ENCODE measurements around the gene SKIL. TPM values are rescaled to one million over a fixed set of nuclear protein-coding genes. Genes with fewer than 3 reads are reported as not detected.
A peak's percentile ranks its signal among the peaks of the same experiment; 100 is the strongest.

The SKIL gene
- total RNA-seq, 1 experiment from 2014 or later = 96.4 TPM

GRCh38 chr3:170428095-170428494 is 70.6 kb downstream of the SKIL start:
- H3K9me3 ChIP-seq (replicated peaks) = no peaks in the 10 kb centered on the region
- no peak overlapping the region for H3K4me3 ChIP-seq
- H3K27me3 ChIP-seq = no peaks in the 10 kb centered on the region
- H3K4me1 ChIP-seq = peaks cover 24% of the 10 kb centered on the region
- no peaks in the 10 kb centered on the region for H3K36me3 ChIP-seq
- no peak for DNase-seq
- no peak overlapping the region for H3K27ac ChIP-seq

GRCh38 chr3:170429050-170429449 is 71.5 kb downstream of the SKIL start:
- Histone ChIP-seq H3K4me3 (no peak overlapping the region), H3K9me3 (replicated peaks) (no peaks in the 10 kb centered on the region), H3K4me1 (peaks cover 24% of the 10 kb centered on the region), H3K27ac (no peak overlapping the region), H3K36me3 (no peaks in the 10 kb centered on the region), H3K27me3 (no peaks in the 10 kb centered on the region)
- peak; percentile 21 to 63 for DNase-seq

DNA sequence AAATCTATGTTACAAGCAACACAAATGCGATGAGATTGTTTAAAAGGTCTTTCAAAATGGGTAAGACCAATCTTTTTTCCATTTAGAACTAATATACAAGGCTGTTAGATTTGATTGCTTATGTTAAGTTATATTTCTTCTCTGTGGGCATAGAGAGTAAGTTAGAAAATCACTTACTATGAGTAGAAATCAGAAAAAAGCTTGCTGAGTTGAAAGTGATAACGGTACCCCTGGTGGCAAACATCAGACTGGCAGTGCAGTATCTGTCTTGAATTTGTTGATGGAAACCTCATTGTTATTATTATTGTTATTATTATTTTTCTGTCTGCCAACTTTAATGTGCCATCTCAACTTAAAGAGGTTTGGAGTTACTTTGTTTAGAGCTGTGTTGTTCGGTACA is 73.5 kb downstream of the SKIL start:
- Histone ChIP-seq H3K27ac (no peak overlapping the region), H3K36me3 (no peaks in the 10 kb centered on the region), H3K4me3 (no peak overlapping the region), H3K4me1 (peaks cover 15% of the 10 kb centered on the region), H3K9me3 (replicated peaks) (no peaks in the 10 kb centered on the region), H3K27me3 (no peaks in the 10 kb centered on the region)
- no peak for DNase-seq

DNA sequence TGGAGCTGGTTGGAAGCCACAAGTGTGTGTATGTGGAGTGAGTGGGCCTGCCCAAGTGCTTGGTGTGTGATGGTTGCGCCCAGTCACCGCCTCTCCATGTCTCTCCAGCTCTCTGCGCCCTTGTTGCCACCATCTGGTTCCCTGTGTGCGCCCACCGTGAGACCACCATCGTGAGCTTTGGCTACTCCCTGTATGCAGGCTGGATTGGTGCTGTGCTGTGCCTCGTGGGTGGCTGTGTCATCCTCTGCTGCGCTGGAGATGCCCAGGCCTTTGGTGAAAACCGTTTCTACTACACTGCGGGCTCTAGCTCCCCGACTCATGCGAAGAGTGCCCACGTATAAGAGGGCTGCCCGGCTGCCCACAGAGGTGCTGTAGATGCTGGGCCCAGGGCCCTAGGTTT is 74.9 kb downstream of the SKIL start:
- Histone ChIP-seq H3K36me3 (no peaks in the 10 kb centered on the region), H3K27me3 (no peaks in the 10 kb centered on the region), H3K9me3 (replicated peaks) (no peaks in the 10 kb centered on the region), H3K27ac (no peak overlapping the region), H3K4me1 (peaks cover 14% of the 10 kb centered on the region), H3K4me3 (no peak overlapping the region)
- no peak for DNase-seq

- Histone ChIP-seq H3K27ac (no peak overlapping the region), H3K9me3 (replicated peaks) (no peaks in the 10 kb centered on the region), H3K27me3 (no peaks in the 10 kb centered on the region), H3K4me1 (no peaks in the 10 kb centered on the region), H3K4me3 (no peak overlapping the region), H3K36me3 (no peaks in the 10 kb centered on the region)
- DNase-seq = no peak
These were observed 79.2 kb downstream of the SKIL start for GRCh38 chr3:170436697-170437096.

GRCh38 chr3:170437176-170437575 is 79.7 kb downstream of the SKIL start:
- no peaks in the 10 kb centered on the region for H3K9me3 ChIP-seq (replicated peaks)
- H3K4me1 ChIP-seq = no peaks in the 10 kb centered on the region
- H3K4me3 ChIP-seq = no peak overlapping the region
- DNase-seq = no peak
- no peaks in the 10 kb centered on the region for H3K36me3 ChIP-seq
- no peaks in the 10 kb centered on the region for H3K27me3 ChIP-seq
- H3K27ac ChIP-seq = no peak overlapping the region

- H3K27me3 ChIP-seq = no peaks in the 10 kb centered on the region
- no peak for DNase-seq
- no peak overlapping the region for H3K4me3 ChIP-seq
- no peaks in the 10 kb centered on the region for H3K4me1 ChIP-seq
- H3K9me3 ChIP-seq (replicated peaks) = no peaks in the 10 kb centered on the region
- H3K27ac ChIP-seq = no peak overlapping the region
- H3K36me3 ChIP-seq = no peaks in the 10 kb centered on the region
These were observed 80.3 kb downstream of the SKIL start for GRCh38 chr3:170437696-170438407.

DNA sequence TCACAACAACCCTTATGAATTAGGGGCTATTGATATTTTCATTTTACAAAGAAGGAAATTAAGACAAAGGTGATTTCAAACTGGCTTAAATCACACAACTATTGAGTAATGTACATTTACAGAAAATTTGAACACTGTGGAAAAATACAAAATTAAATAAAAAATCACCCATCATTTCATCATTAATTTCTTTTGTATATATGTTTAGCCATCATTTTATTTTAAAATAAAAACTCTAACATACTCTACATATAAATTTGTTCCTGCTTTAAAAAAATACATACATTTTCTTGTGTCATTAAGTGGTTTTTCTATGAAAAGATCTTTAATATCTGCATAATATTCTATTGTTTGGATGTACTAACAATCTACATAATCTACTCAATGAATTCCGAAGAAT is 81.3 kb downstream of the SKIL start:
- no peaks in the 10 kb centered on the region for H3K9me3 ChIP-seq (replicated peaks)
- H3K4me1 ChIP-seq = no peaks in the 10 kb centered on the region
- H3K27me3 ChIP-seq = no peaks in the 10 kb centered on the region
- no peak for DNase-seq
- no peaks in the 10 kb centered on the region for H3K36me3 ChIP-seq
- no peak overlapping the region for H3K27ac ChIP-seq
- no peak overlapping the region for H3K4me3 ChIP-seq

- no peak overlapping the region for H3K4me3 ChIP-seq
These were observed 82.8 kb downstream of the SKIL start for GRCh38 chr3:170440344-170440743.

GRCh38 chr3:170441412-170441811 is 83.9 kb downstream of the SKIL start:
- no peaks in the 10 kb centered on the region for H3K27me3 ChIP-seq
- no peak overlapping the region for H3K4me3 ChIP-seq
- H3K4me1 ChIP-seq = no peaks in the 10 kb centered on the region
- no peak overlapping the region for H3K27ac ChIP-seq
- no peaks in the 10 kb centered on the region for H3K9me3 ChIP-seq (replicated peaks)
- no peak for DNase-seq
- H3K36me3 ChIP-seq = no peaks in the 10 kb centered on the region

More at GRCh38 chr3:170440344-170440743, 82.8 kb downstream of the SKIL start:
- no peaks in the 10 kb centered on the region for H3K27me3 ChIP-seq
- DNase-seq = no peak
- H3K36me3 ChIP-seq = no peaks in the 10 kb centered on the region
- H3K27ac ChIP-seq = no peak overlapping the region
- H3K9me3 ChIP-seq (replicated peaks) = no peaks in the 10 kb centered on the region
- H3K4me1 ChIP-seq = no peaks in the 10 kb centered on the region

GRCh38 chr3:170442947-170443346 is 85.4 kb downstream of the SKIL start:
- Histone ChIP-seq H3K4me1 (no peaks in the 10 kb centered on the region), H3K27me3 (no peaks in the 10 kb centered on the region), H3K9me3 (replicated peaks) (no peaks in the 10 kb centered on the region), H3K36me3 (no peaks in the 10 kb centered on the region), H3K4me3 (no peak overlapping the region), H3K27ac (no peak overlapping the region)
- no peak for DNase-seq

- Histone ChIP-seq H3K9me3 (replicated peaks) (no peaks in the 10 kb centered on the region), H3K4me3 (no peak overlapping the region), H3K27ac (no peak overlapping the region), H3K27me3 (no peaks in the 10 kb centered on the region), H3K4me1 (no peaks in the 10 kb centered on the region), H3K36me3 (no peaks in the 10 kb centered on the region)
- no peak for DNase-seq
These were observed 85.9 kb downstream of the SKIL start for GRCh38 chr3:170443457-170443856.

Other genes with a start within 250 kb of the SKIL start
- 29.8 and 33.2 TPM in 2 replicates for gene PHC3, start 176.0 kb upstream of the SKIL start, total RNA-seq (2014; rRNA removed; shearing (Covaris generic))
- 37.1 and 45.1 TPM in 2 replicates for gene PRKCI, start 135.3 kb upstream of the SKIL start, total RNA-seq (2014; rRNA removed; shearing (Covaris generic))
- 0.30 and 0.33 TPM in 2 replicates for gene CLDN11, start 61.2 kb downstream of the SKIL start, total RNA-seq (2014; rRNA removed; shearing (Covaris generic))
- gene SLC7A14, start 228.4 kb downstream of the SKIL start, total RNA-seq (2014; rRNA removed; shearing (Covaris generic)) = not detected in 2 replicates